Endothelial cell of umbilical vein (primary cell): Measurements from ENCODE around the gene SRSF9. TPM values are rescaled to one million over a fixed set of nuclear protein-coding genes. Genes with fewer than 3 reads are reported as not detected.
"Not testable (repeated sequence)": the region's sequence is repeated elsewhere in the genome, so short reads cannot be mapped to it uniquely, and the experiment has no call there.

Experiments used
- BruUV-seq: library from RNA; stranded (reverse); fragments of 400-500 nt; replicated peaks from 2 replicates; lab custom pipeline; 2021; lab: Mats Ljungman, UMichigan
- CTCF ChIA-PET: fragments of 300-600, 350-600 bp; sonication (Branson Sonifier 250); formaldehyde crosslinking; loops from one replicate; lab custom pipeline; 2021; ENCODE audit warnings: antibody characterized with exemption, inconsistent platforms; lab: Charles Lee
- POLR2A ChIA-PET: fragments of 300-600, 350-600 bp; sonication (Branson Sonifier 250); formaldehyde crosslinking; loops from one replicate; lab custom pipeline; 2021; ENCODE audit warnings: antibody characterized with exemption, inconsistent platforms; lab: Charles Lee
- DNase-seq: peaks from one replicate; pipeline ENCODE4 v3.0.0-alpha.2; 2011; ENCODE audit warnings: low read depth, low spot score
- FAIRE-seq: peaks from 2 replicates; lab custom pipeline; 2011; peaks lifted over from hg19 to GRCh38; lab: Jason Lieb, UNC
- H2AFZ ChIP-seq: 2 replicates; pipeline ENCODE4 v1.6.0; 2012; ENCODE audit warnings: low read depth, low read length, control low read depth, inconsistent platforms
- H3K27ac ChIP-seq: 2 replicates; pipeline ENCODE4 v1.5.1; 2011; ENCODE audit warnings: low read depth, mild to moderate bottlenecking, control low read depth, low read length, moderate library complexity; ENCODE audit not compliant: insufficient read depth
- H3K27me3 ChIP-seq, 2 experiments: 2 replicates each; pipeline versions ENCODE4 v1.6.0 to v1.6.1; 2011; ENCODE audit warnings: low read length in 2 of 2, mixed read lengths in 1 of 2; ENCODE audit not compliant: control insufficient read depth in 2 of 2, insufficient read depth in 2 of 2
- H3K36me3 ChIP-seq, 2 experiments: 2 replicates in 1 of 2; 3 replicates in 1 of 2; pipeline ENCODE4 v1.5.1; 2011; ENCODE audit warnings: low read length in 2 of 2, mild to moderate bottlenecking in 1 of 2, moderate library complexity in 1 of 2; ENCODE audit not compliant: control insufficient read depth in 2 of 2, insufficient read depth in 2 of 2; ENCODE audit errors: extremely low read depth in 1 of 2
- H3K4me1 ChIP-seq: 3 replicates; pipeline ENCODE4 v1.5.1; 2011; ENCODE audit warnings: mild to moderate bottlenecking, low read length; ENCODE audit not compliant: control insufficient read depth, insufficient read depth; ENCODE audit errors: extremely low read depth
- H3K4me2 ChIP-seq: 2 replicates; pipeline ENCODE4 v1.6.1; 2011; ENCODE audit warnings: low read length, control low read depth, mixed read lengths; ENCODE audit not compliant: insufficient read depth
- H3K4me3 ChIP-seq, 3 experiments: fragments of 200-600 bp in 1 of 3; sonication (generic), shearing (Covaris generic) in 1 of 3; replicated peaks in 1 of 3; 2 replicates each; pipeline ENCODE4 v1.5.1; 2011 to 2016; ENCODE audit warnings: control low read depth in 3 of 3, low read length in 3 of 3, mild to moderate bottlenecking in 2 of 3, inconsistent platforms in 1 of 3, low read depth in 1 of 3, moderate library complexity in 1 of 3; ENCODE audit not compliant: insufficient read depth in 1 of 3
- H3K79me2 ChIP-seq: 2 replicates; pipeline ENCODE4 v1.6.0; 2012; ENCODE audit warnings: low read length, inconsistent platforms; ENCODE audit not compliant: control insufficient read depth, insufficient read depth
- H3K9ac ChIP-seq: replicated peaks from 2 replicates; pipeline ENCODE3; 2011; ENCODE audit warnings: low read length, control low read depth; ENCODE audit not compliant: insufficient read depth; ENCODE audit errors: extremely low read depth
- H3K9me1 ChIP-seq: replicated peaks from 3 replicates; pipeline ENCODE4 v1.6.0; 2011; ENCODE audit warnings: mild to moderate bottlenecking, low read length; ENCODE audit not compliant: control insufficient read depth, insufficient read depth; ENCODE audit errors: extremely low read depth
- H3K9me3 ChIP-seq: replicated peaks from 2 replicates; pipeline ENCODE4 v1.5.1; 2012; ENCODE audit warnings: low read length, inconsistent platforms; ENCODE audit not compliant: control insufficient read depth, insufficient read depth
- H4K20me1 ChIP-seq: replicated peaks from 2 replicates; pipeline ENCODE3; 2011; ENCODE audit warnings: mild to moderate bottlenecking, low read length; ENCODE audit not compliant: control insufficient read depth, insufficient read depth; ENCODE audit errors: extremely low read depth
- CTCF ChIP-seq, 2 donors: IDR thresholded peaks; 1 replicate in 1 of 2; 2 replicates in 1 of 2; pipeline ENCODE4 v1.5.1; 2011; ENCODE audit warnings: low read length in 2 of 2, mild to moderate bottlenecking in 2 of 2, moderate library complexity in 2 of 2, control low read depth in 1 of 2, inconsistent platforms in 1 of 2, low read depth in 1 of 2; ENCODE audit not compliant: insufficient read depth in 1 of 2; ENCODE audit errors: extremely low read depth in 1 of 2
- EZH2 ChIP-seq: IDR thresholded peaks from 2 replicates; pipeline ENCODE4 v1.6.1; 2012; ENCODE audit warnings: borderline replicate concordance, low read depth, mild to moderate bottlenecking, moderate library complexity, low read length, inconsistent platforms; ENCODE audit not compliant: severe bottlenecking
- FOS ChIP-seq: IDR thresholded peaks from 2 replicates; pipeline ENCODE4 v1.6.1; 2011; ENCODE audit warnings: mild to moderate bottlenecking, low read length, moderate library complexity, borderline replicate concordance; ENCODE audit not compliant: insufficient read depth
- GATA2 ChIP-seq: IDR thresholded peaks from 2 replicates; pipeline ENCODE4 v1.7.0; 2011; ENCODE audit warnings: low read depth, mild to moderate bottlenecking, moderate library complexity, mixed read lengths, low read length; ENCODE audit not compliant: insufficient read length, insufficient read depth
- JUN ChIP-seq: IDR thresholded peaks from 2 replicates; pipeline ENCODE4 v1.6.1; 2011; ENCODE audit warnings: borderline replicate concordance, low read depth; ENCODE audit not compliant: insufficient read length, insufficient read depth
- MAX ChIP-seq: IDR thresholded peaks from 2 replicates; pipeline ENCODE4 v1.6.1; 2011; ENCODE audit not compliant: insufficient read depth, insufficient read length
- MYC ChIP-seq: IDR thresholded peaks from one replicate; pipeline ENCODE4 v1.6.1; 2011; ENCODE audit warnings: mild to moderate bottlenecking, low read depth, low read length
- POLR2A ChIP-seq: IDR thresholded peaks from 2 replicates; pipeline ENCODE4 v1.6.1; 2012; ENCODE audit warnings: low read depth, mild to moderate bottlenecking, control low read depth, low read length
- POLR2AphosphoS5 ChIP-seq: IDR thresholded peaks from 2 replicates; pipeline ENCODE4 v1.6.1; 2012; ENCODE audit warnings: low read depth, mild to moderate bottlenecking, control low read depth, low read length, moderate library complexity; ENCODE audit not compliant: insufficient read depth
- dilution Hi-C: fragments of 300-500 bp; cut with MboI; formaldehyde crosslinking; loops from one replicate; pipeline ENCODE4 v1.15.0; 2019; ENCODE audit warnings: low sequenced_read_pairs; ENCODE audit not compliant: extremely low pct_ligation_motif_present
- intact Hi-C: fragments of 100-400 bp; cut with micrococcal nuclease; formaldehyde crosslinking; loops from one replicate; pipeline ENCODE4 v1.10.0; 2022
- polyA plus RNA-seq, 4 experiments: library from polyadenylated mRNA; depleted of rRNA in 3 of 4; stranded (reverse) in 3 of 4; unstranded in 1 of 4; fragments of >200 nt; gene quantifications; 2 replicates each; pipeline versions ENCODE4 v1.2.1 to v1.2.3, GENCODE V29; 2011 to 2012; ENCODE audit warnings: missing spikeins in 1 of 4
- total RNA-seq: library from RNA; stranded (reverse); gene quantifications from 2 replicates; pipeline ENCODE4 v1.2.3, GENCODE V29; 2021

SRSF9 gene
- total and polyA plus RNA-seq, 2 donors (not counting 3 experiments of a cell fraction or from before 2014, with no cell fraction given): 153 to 226 TPM

- no peak overlapping the region for H3K4me3 ChIP-seq
- ChIA-PET POLR2A (no interaction called here), CTCF (interaction anchor here (1.2 to 1.5 kb wide), 2 partner anchors 16 to 41 kb away, joined by 3 read pairs; partner anchors contain the start of gene COQ5)
- no peaks in the 10 kb centered on the region for H3K9me1 ChIP-seq
- no peaks in the 10 kb centered on the region for H3K27me3 ChIP-seq
- DNase-seq (peak; percentile 55), FAIRE-seq (peak; percentile 84)
- no peak overlapping the region for H2AFZ ChIP-seq
- no peaks in the 10 kb centered on the region for H3K9me3 ChIP-seq
- BruUV-seq: no TSS peak
- TF ChIP-seq POLR2A (no peak), CTCF (IDR thresholded peaks at IDR 0.05; ENCODE audit: extremely low read depth in 1 of 2, insufficient read depth in 1 of 2, low read depth in 1 of 2, low read length in 2 of 2) (no peak), MYC (no peak), JUN (peak; percentile 24), GATA2 (peak; percentile 65), FOS (peak; percentile 39), POLR2AphosphoS5 (no peak), EZH2 (no peak), MAX (no peak)
- H3K27ac ChIP-seq: peak overlapping the region; percentile 70
- H3K79me2 ChIP-seq: no peaks in the 10 kb centered on the region
- peak overlapping the region; percentile 19 for H3K9ac ChIP-seq
- H4K20me1 ChIP-seq: no peaks in the 10 kb centered on the region
- no peaks in the 10 kb centered on the region for H3K36me3 ChIP-seq
- dilution Hi-C loops (no loop called here), intact Hi-C loops (no loop called here)
- H3K4me1 ChIP-seq: peaks cover 7% of the 10 kb centered on the region
- H3K4me2 ChIP-seq: no peak overlapping the region
Observed at GRCh38 chr12:120488057-120488640, 18.6 kb upstream of the SRSF9 start.

GRCh38 chr12:120487552-120487951, 18.0 kb upstream of the SRSF9 start:
- H3K9ac ChIP-seq, H2AFZ ChIP-seq, H3K4me1 ChIP-seq, H3K79me2 ChIP-seq, H4K20me1 ChIP-seq, FAIRE-seq, H3K9me3 ChIP-seq, H3K9me1 ChIP-seq, H3K27me3 ChIP-seq, H3K4me2 ChIP-seq, POLR2A ChIA-PET, H3K36me3 ChIP-seq, H3K4me3 ChIP-seq, intact Hi-C loops, dilution Hi-C loops: not testable (repeated sequence)
- DNase-seq: peak; percentile 42
- TSS peak; percentile 11 for BruUV-seq
- peak overlapping the region; percentile 70 for H3K27ac ChIP-seq
- CTCF ChIA-PET: interaction anchor here (1.2 to 1.5 kb wide), 2 partner anchors 15 to 42 kb away, joined by 3 read pairs; partner anchors contain the start of gene COQ5
